VCaP (cell line): Measurements from ENCODE around the gene UBC.

Experiments
- H3K27ac ChIP-seq: fragments of 450-650 bp; 2 replicates; pipeline ENCODE4 v1.5.1; 2017
- TF ChIP-seq, protein P1 (sequence below): fragments of 450-650 bp; conservative IDR thresholded peaks from 2 replicates; pipeline ENCODE4 v1.5.1; 2017; ENCODE audit warnings: mild to moderate bottlenecking, moderate library complexity

The UBC gene

DNA sequence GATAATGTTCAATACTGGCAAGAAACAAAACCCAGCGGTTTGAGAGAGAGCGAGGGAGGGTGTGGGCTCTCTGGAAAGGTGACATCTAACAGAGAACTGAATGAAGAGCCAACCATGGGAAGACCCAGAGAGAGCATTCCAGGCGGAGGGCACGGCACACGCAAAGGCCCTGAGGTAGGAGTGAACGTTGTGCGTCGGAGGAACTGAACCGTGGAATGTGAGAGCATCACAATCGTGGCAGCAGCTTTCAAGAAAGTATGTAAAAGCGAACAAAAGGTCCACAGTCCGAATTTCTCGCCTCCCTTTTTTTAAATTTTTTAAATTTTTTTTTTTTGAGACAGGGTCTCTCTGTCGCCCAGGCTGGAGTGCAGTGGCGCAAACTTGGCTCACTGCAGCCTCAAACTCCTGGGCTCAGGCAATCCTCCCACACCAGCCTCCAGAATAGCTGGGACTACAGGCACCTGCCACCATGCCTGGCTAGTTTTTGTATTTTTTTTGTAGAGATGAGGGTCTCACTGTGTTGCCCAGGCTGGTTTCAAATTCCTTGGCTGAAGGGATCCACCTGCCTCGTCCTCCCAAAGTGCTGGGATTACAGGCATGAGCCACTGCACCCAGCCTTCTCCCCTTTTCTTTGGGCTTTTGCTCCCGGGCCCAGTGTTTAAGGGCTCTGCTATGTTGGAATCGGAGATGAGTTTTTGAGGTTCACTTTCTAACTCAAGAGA lies 35.5 kb downstream of the UBC start:
- TF ChIP-seq, protein P1, sequence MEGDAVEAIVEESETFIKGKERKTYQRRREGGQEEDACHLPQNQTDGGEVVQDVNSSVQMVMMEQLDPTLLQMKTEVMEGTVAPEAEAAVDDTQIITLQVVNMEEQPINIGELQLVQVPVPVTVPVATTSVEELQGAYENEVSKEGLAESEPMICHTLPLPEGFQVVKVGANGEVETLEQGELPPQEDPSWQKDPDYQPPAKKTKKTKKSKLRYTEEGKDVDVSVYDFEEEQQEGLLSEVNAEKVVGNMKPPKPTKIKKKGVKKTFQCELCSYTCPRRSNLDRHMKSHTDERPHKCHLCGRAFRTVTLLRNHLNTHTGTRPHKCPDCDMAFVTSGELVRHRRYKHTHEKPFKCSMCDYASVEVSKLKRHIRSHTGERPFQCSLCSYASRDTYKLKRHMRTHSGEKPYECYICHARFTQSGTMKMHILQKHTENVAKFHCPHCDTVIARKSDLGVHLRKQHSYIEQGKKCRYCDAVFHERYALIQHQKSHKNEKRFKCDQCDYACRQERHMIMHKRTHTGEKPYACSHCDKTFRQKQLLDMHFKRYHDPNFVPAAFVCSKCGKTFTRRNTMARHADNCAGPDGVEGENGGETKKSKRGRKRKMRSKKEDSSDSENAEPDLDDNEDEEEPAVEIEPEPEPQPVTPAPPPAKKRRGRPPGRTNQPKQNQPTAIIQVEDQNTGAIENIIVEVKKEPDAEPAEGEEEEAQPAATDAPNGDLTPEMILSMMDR = no peak

DNA sequence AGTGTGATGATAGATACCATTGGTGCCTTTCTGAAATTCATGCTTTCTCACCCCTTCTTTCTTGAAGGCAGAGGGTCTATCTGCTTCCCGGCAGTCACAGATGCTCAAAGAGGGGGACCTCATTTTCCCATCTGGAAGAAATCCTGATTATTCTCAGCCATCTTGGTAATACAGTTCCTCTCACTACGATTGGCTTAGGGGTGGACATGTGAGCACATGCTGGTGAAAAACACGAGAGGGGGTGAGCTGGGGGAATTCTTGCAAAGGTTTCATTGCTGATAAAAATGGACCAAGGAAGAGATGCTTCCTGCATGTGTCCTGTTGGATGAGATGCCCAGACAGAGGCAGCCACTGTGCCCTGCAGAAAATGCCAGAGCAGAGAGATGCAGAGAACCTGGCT lies 37.0 kb downstream of the UBC start:
- TF ChIP-seq, protein P1 = no peak
- H3K27ac ChIP-seq = no peak overlapping the region

More for the DNA sequence above, 35.5 kb downstream of the UBC start:
- 0 out of 2 replicates have a peak overlapping the region, but pooled peaks have one; percentile 12 for H3K27ac ChIP-seq

DNA sequence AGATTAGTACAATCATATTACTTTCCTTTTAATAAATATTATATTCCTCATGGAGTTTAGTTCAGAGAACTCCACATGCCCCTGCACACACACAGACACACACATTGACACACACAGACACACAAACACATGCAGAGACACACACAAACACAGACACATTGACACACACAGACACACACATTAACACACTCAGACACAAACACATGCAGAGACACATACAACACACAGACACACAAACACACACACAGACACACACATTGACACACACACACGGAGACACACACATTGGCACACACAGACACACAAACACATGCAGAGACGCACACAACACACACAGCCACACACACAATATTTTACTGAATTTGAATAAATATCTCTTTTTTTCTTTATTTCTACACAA lies 38.3 kb downstream of the UBC start:
- TF ChIP-seq, protein P1 = no peak
- peak overlapping the region; percentile 59 for H3K27ac ChIP-seq

DNA sequence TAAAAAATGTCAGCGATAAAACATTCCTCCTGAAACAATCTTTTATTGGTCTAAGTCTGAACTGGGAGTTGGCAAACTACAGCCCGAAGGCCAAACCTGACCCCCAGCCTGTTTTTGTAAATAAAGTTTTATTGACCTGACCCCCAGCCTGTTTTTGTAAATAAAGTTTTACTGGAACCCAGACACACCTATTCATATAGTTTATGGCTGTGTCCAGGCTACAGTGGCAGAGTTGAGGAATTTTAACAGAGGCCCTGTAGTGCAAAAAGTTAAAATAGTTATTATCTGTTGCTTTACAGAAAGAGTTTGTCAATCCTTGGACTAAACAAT lies 38.7 kb downstream of the UBC start:
- TF ChIP-seq, protein P1 = no peak
- H3K27ac ChIP-seq = peak overlapping the region; percentile 59

DNA sequence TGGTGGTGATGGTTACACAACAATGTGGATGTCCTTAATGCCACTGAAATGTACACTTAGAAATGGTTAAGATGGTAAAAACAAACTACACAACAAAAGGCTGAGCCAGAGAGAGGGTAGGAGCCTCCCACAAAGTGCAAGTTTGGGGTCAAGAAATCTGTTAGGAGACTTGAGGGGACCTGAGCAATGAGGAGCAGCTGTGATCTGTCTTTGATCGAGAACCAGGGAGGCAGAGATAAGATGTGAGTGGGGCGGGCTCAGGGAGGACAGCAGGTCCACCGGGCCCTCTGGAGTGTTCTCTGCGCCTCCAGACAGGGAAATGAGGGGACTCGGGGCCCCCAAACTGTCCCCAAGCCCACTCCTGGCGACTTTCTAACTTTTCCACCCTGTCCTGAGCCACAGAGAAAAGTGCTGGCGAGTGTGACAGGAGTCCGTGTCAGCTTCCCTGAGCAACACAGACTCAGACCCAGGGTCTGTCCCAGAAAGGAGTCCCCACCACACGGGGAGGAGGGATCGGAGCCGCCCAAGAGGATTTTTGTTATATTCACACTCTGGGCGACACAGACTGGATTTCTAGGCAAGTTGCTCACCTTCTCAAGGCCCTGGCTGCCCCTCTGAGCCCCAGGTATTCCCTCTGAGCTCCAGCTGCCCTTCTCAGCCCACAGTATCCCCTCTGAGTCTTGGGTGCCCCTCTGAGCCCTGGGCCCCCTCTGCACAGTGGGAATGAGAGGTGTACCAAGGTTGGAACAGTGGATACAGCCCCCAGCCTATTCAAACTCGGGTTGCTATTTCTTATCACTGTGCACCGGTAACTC lies 39.3 kb downstream of the UBC start:
- TF ChIP-seq, protein P1 = no peak
- peak overlapping the region; percentile 59 for H3K27ac ChIP-seq

DNA sequence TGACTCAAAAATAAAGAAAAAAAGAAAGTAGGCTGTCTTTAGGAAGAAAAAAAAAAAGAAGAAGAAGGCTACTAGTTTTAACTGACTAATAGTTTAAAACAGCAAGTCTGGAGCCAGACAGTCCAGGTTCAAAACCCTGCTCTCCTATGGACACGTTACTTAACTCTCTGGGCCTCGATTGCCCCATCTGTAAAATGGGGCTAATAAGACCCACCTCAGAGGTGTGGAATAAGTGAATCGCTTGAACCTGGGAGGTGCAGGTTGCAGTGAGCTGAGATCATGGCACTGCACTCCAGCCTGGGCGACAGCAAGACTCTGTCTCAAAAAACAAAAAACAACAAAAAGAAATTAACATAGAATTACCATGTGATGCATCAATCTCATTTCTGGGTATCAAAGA lies 40.3 kb downstream of the UBC start:
- TF ChIP-seq, protein P1 = no peak

DNA sequence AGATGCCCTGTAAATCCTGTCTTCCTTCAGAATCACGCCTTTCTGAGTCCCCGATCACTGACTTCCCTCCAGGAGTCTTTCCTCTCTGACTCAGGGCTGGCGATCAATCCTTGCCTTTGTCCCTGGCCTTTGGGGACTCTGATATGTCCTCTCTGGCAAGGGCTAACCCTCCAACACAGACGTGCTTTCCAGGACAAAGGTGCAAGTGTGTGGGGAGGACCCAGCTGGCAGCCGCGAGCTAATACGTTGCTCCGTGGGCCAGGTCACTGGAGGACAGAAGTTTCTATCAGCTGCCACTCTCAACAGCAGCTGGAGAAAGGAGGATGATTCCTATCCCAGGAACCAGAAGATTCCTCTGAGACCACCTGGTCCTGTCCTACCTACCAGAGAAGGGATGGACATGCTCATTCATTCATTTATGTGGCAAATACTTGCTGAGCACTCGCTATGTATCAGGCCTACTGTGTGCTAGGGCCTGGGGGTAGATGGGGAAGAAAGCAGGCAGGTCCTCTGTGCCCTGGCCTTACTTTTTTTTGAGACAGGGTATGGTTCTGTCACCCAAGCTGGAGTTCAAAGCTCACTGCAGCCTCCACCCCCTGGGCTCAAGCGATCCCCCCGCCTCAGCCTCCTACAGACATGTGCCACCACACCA lies 42.3 kb downstream of the UBC start:
- H3K27ac ChIP-seq = no peak overlapping the region

More for the DNA sequence above, 40.3 kb downstream of the UBC start:
- no peak overlapping the region for H3K27ac ChIP-seq

More for the DNA sequence above, 42.3 kb downstream of the UBC start:
- TF ChIP-seq, protein P1 = no peak
